Panc1 (cell line): ENCODE measurements around the gene DBF4B. TPM values are rescaled to one million over a fixed set of nuclear protein-coding genes. Genes with fewer than 3 reads are reported as not detected.

ENCODE experiments used
- ATAC-seq: fragments of 200-7000 bp; cut with Tn5 transposase; 2 replicates; pipeline ENCODE4 v1.9.1; 2020; ENCODE audit warnings: mild to moderate bottlenecking, moderate library complexity
- BruUV-seq: library from RNA; stranded (reverse); fragments of 400-500 nt; replicated peaks from 2 replicates; lab custom pipeline; 2021; lab: Mats Ljungman, UMichigan
- CTCF ChIA-PET: fragments of 300-600 bp; sonication (Branson Sonifier 250); formaldehyde crosslinking; loops from one replicate; lab custom pipeline; 2022; ENCODE audit warnings: antibody characterized with exemption; lab: Charles Lee
- POLR2A ChIA-PET: fragments of 300-600 bp; sonication (Branson Sonifier 250); formaldehyde crosslinking; loops from one replicate; lab custom pipeline; 2022; ENCODE audit warnings: antibody characterized with exemption; lab: Charles Lee
- DNase-seq: peaks from one replicate; pipeline ENCODE4 v3.0.0-alpha.2; 2010; ENCODE audit warnings: low read depth, low spot score
- H3K27ac ChIP-seq: 2 replicates; pipeline ENCODE4 v1.5.1; 2011; ENCODE audit warnings: mild to moderate bottlenecking, low read length, inconsistent platforms
- H3K27me3 ChIP-seq: fragments of 200-500 bp; sonication (Bioruptor generic); 2 replicates; pipeline ENCODE4 v1.6.0; 2014; ENCODE audit warnings: low read length, inconsistent platforms; ENCODE audit not compliant: control insufficient read depth, insufficient read depth
- H3K36me3 ChIP-seq: fragments of 200-500 bp; sonication (Bioruptor generic); 2 replicates; pipeline ENCODE4 v1.5.1; 2014; ENCODE audit warnings: inconsistent platforms, mild to moderate bottlenecking, low read length, moderate library complexity; ENCODE audit not compliant: control insufficient read depth, insufficient read depth
- H3K4me1 ChIP-seq: 2 replicates; pipeline ENCODE4 v1.5.1; 2011; ENCODE audit warnings: inconsistent platforms, mild to moderate bottlenecking, low read length, moderate library complexity; ENCODE audit not compliant: control insufficient read depth, insufficient read depth
- H3K4me3 ChIP-seq, 2 experiments: 2 replicates each; pipeline ENCODE4 v1.5.1; 2011 to 2012; ENCODE audit warnings: low read depth in 2 of 2, low read length in 2 of 2, mild to moderate bottlenecking in 2 of 2, inconsistent platforms in 1 of 2, moderate library complexity in 1 of 2
- H3K9me3 ChIP-seq: fragments of 200-500 bp; sonication (Bioruptor generic); 2 replicates; pipeline ENCODE4 v1.5.1; 2014; ENCODE audit warnings: low read depth, mild to moderate bottlenecking, inconsistent platforms, low read length, moderate library complexity; ENCODE audit not compliant: control insufficient read depth, insufficient read depth
- POLR2AphosphoS5 ChIP-seq: IDR thresholded peaks from 2 replicates; pipeline ENCODE4 v1.6.1; 2012; ENCODE audit warnings: mild to moderate bottlenecking, low read depth, low read length, moderate library complexity
- REST ChIP-seq, 2 experiments: IDR thresholded peaks; 2 replicates each; pipeline ENCODE4 v1.6.1; 2011 to 2012; ENCODE audit warnings: low read depth in 2 of 2, control low read depth in 1 of 2, low read length in 1 of 2, mild to moderate bottlenecking in 1 of 2, moderate library complexity in 1 of 2; ENCODE audit not compliant: insufficient read depth in 1 of 2
- SIN3A ChIP-seq: IDR thresholded peaks from 2 replicates; pipeline ENCODE4 v1.6.1; 2012; ENCODE audit warnings: low read depth, mild to moderate bottlenecking, low read length, moderate library complexity, borderline replicate concordance; ENCODE audit not compliant: insufficient read depth
- TCF7L2 ChIP-seq: IDR thresholded peaks from 2 replicates; pipeline ENCODE4 v1.6.1; 2011; ENCODE audit warnings: mild to moderate bottlenecking, low read depth, low read length, inconsistent platforms
- in situ Hi-C: cut with HindIII; loops from 2 replicates; pipeline ENCODE4 v1.10.0; 2016; ENCODE audit warnings: low sequenced_read_pairs, low pct_unique_long_range_greater_than_20kb
- intact Hi-C: fragments of 100-400 bp; cut with micrococcal nuclease; formaldehyde crosslinking; loops from one replicate; pipeline ENCODE4 v1.10.0; 2022; ENCODE audit not compliant: unreplicated experiment
- total RNA-seq: library from RNA; stranded (reverse); gene quantifications from one replicate; pipeline ENCODE4 v1.2.1, GENCODE V29; 2021; ENCODE audit not compliant: unreplicated experiment
- TF ChIP-seq, protein P1 (sequence below): fragments of 450-650 bp; IDR thresholded peaks from 2 replicates; pipeline ENCODE4 v1.5.1; 2017; ENCODE audit warnings: mild to moderate bottlenecking

DBF4B gene
- total RNA-seq, 1 experiment from 2014 or later = 24.0 TPM

- Histone ChIP-seq H3K27me3 (no peaks in the 10 kb centered on the region), H3K4me1 (peaks cover 3% of the 10 kb centered on the region), H3K9me3 (no peaks in the 10 kb centered on the region), H3K36me3 (no peaks in the 10 kb centered on the region), H3K27ac (no peak overlapping the region), H3K4me3 (no peak overlapping the region)
- ATAC-seq = no peak
- ChIA-PET CTCF (interaction anchor here (0.5 to 0.6 kb wide), 3 partner anchors 12 to 59 kb away, joined by 3 to 5 read pairs (median 3); no protein-coding TSS in a partner anchor), POLR2A (interaction anchor here (0.5 kb wide), 1 partner anchor 35 kb away, joined by 26 read pairs; no protein-coding TSS in a partner anchor)
- TF ChIP-seq REST (IDR thresholded peaks at IDR 0.05; ENCODE audit: insufficient read depth in 1 of 2, low read depth in 2 of 2, low read length in 1 of 2) = no peak
- TF ChIP-seq TCF7L2 = no peak
- no peak for TF ChIP-seq POLR2AphosphoS5
- TF ChIP-seq, protein P1, sequence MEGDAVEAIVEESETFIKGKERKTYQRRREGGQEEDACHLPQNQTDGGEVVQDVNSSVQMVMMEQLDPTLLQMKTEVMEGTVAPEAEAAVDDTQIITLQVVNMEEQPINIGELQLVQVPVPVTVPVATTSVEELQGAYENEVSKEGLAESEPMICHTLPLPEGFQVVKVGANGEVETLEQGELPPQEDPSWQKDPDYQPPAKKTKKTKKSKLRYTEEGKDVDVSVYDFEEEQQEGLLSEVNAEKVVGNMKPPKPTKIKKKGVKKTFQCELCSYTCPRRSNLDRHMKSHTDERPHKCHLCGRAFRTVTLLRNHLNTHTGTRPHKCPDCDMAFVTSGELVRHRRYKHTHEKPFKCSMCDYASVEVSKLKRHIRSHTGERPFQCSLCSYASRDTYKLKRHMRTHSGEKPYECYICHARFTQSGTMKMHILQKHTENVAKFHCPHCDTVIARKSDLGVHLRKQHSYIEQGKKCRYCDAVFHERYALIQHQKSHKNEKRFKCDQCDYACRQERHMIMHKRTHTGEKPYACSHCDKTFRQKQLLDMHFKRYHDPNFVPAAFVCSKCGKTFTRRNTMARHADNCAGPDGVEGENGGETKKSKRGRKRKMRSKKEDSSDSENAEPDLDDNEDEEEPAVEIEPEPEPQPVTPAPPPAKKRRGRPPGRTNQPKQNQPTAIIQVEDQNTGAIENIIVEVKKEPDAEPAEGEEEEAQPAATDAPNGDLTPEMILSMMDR = no peak
- TF ChIP-seq SIN3A = no peak
- intact Hi-C loops = loop anchor here (5.0 kb wide), 1 partner anchor 90 kb away; no protein-coding TSS in a partner anchor
- no TSS peak for BruUV-seq
- no peak for DNase-seq
- in situ Hi-C loops = no loop called here
Observed at GRCh38 chr17:44777394-44778348, 69.2 kb downstream of the DBF4B start.

- Histone ChIP-seq H3K36me3 (no peaks in the 10 kb centered on the region), H3K4me3 (peak overlapping the region; percentile 42 to 56), H3K27me3 (no peaks in the 10 kb centered on the region), H3K9me3 (no peaks in the 10 kb centered on the region), H3K27ac (no peak overlapping the region), H3K4me1 (peaks cover 3% of the 10 kb centered on the region)
- POLR2A ChIA-PET = interaction anchor here (0.6 kb wide), 1 partner anchor 23 kb away, joined by 4 read pairs; no protein-coding TSS in a partner anchor
- no peak for DNase-seq
- in situ Hi-C loops = no loop called here
- intact Hi-C loops = loop anchor here (5.0 kb wide), 1 partner anchor 89 kb away; no protein-coding TSS in a partner anchor
- TF ChIP-seq, protein P1 = no peak
- no peak for TF ChIP-seq REST (IDR thresholded peaks at IDR 0.05; ENCODE audit: insufficient read depth in 1 of 2, low read depth in 2 of 2, low read length in 1 of 2)
- no peak for TF ChIP-seq TCF7L2
- TF ChIP-seq POLR2AphosphoS5 = no peak
- CTCF ChIA-PET = interaction anchor here (1.1 to 1.6 kb wide), 3 partner anchors 19 to 91 kb away, joined by 3 to 4 read pairs (median 3); no protein-coding TSS in a partner anchor
- BruUV-seq = no TSS peak
- no peak for ATAC-seq
Observed at GRCh38 chr17:44778656-44779210, 70.3 kb downstream of the DBF4B start.
